ENCODE results near the gene TMEM121.
"Not testable (repeated sequence)": the region's sequence is repeated elsewhere in the genome, so short reads cannot be mapped to it uniquely, and the experiment has no call there.

DNA sequence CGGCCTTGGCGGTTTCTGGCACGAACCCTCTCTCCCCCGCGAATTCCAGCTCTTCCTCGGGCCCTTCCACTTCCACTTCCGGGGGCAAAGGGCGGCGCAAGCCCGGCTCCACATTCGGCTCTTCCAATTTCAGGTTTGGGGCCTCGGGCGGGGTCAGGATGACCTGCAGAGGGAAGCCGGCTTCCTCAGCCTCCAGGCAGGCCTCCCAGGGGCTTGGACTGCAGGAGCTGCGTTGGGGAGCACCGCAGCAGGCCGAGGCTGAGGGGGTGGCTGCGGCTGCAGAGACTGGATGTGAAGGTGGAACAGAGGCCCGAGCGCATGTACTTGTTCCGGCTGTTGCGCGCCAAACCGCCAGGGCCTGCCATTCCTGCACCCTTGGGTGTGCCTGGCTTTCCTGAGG lies 20.7 kb downstream of the TMEM121 start:
- TF ChIP-seq, protein P1, sequence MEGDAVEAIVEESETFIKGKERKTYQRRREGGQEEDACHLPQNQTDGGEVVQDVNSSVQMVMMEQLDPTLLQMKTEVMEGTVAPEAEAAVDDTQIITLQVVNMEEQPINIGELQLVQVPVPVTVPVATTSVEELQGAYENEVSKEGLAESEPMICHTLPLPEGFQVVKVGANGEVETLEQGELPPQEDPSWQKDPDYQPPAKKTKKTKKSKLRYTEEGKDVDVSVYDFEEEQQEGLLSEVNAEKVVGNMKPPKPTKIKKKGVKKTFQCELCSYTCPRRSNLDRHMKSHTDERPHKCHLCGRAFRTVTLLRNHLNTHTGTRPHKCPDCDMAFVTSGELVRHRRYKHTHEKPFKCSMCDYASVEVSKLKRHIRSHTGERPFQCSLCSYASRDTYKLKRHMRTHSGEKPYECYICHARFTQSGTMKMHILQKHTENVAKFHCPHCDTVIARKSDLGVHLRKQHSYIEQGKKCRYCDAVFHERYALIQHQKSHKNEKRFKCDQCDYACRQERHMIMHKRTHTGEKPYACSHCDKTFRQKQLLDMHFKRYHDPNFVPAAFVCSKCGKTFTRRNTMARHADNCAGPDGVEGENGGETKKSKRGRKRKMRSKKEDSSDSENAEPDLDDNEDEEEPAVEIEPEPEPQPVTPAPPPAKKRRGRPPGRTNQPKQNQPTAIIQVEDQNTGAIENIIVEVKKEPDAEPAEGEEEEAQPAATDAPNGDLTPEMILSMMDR (IDR thresholded peaks at IDR 0.05), result not testable (repeated sequence)
- not testable (repeated sequence) for TF ChIP-seq POLR2A (IDR thresholded peaks at IDR 0.05)
